Chondrocyte (in vitro differentiated cells): ENCODE data around the gene MOXD1. TPM values are rescaled to one million over a fixed set of nuclear protein-coding genes. Genes with fewer than 3 reads are reported as not detected.
A peak's percentile ranks its signal among the peaks of the same experiment; 100 is the strongest.
"Not testable (repeated sequence)": the region's sequence is repeated elsewhere in the genome, so short reads cannot be mapped to it uniquely, and the experiment has no call there.

ENCODE experiments used
- DNase-seq: peaks from one replicate; pipeline ENCODE4 v3.0.0; 2021; ENCODE audit warnings: mixed read lengths, low spot score
- H3K27ac Mint-ChIP-seq: one replicate; pipeline ENCODE4 v1.8.0; 2021; ENCODE audit warnings: mild to moderate bottlenecking, moderate library complexity, mixed read lengths; ENCODE audit not compliant: unreplicated experiment
- H3K27me3 Mint-ChIP-seq: 2 replicates; pipeline ENCODE4 v1.8.0; 2021; ENCODE audit warnings: low read depth, mixed read lengths
- H3K36me3 Mint-ChIP-seq: 2 replicates; pipeline ENCODE4 v1.8.0; 2021; ENCODE audit warnings: low read depth, mixed read lengths
- H3K4me1 Mint-ChIP-seq: 2 replicates; pipeline ENCODE4 v1.8.0; 2021; ENCODE audit warnings: low read depth, mild to moderate bottlenecking, mixed read lengths
- H3K4me3 Mint-ChIP-seq: one replicate; pipeline ENCODE4 v1.8.0; 2021; ENCODE audit warnings: mild to moderate bottlenecking, moderate library complexity, mixed read lengths; ENCODE audit not compliant: unreplicated experiment
- H3K9me3 Mint-ChIP-seq: 2 replicates; pipeline ENCODE4 v1.8.0; 2021; ENCODE audit warnings: low read depth, mixed read lengths
- total RNA-seq: library from RNA; stranded (reverse); gene quantifications from 3 replicates; pipeline ENCODE4 v1.2.1, GENCODE V29; 2021
- TF ChIP-seq, protein P1 (sequence below): fragments of 200-600 bp; sonication (generic); IDR thresholded peaks from 2 replicates; pipeline ENCODE4 v1.5.0; 2021; ENCODE audit warnings: antibody characterized with exemption, mild to moderate bottlenecking, moderate library complexity

The MOXD1 gene
- total RNA-seq, 1 donor from 2014 or later = 9.0 TPM

- H3K27me3 Mint-ChIP-seq = no peaks in the 10 kb centered on the region
- no peak for DNase-seq
- H3K4me1 Mint-ChIP-seq = peaks cover 10% of the 10 kb centered on the region
- H3K36me3 Mint-ChIP-seq = peaks cover 16% of the 10 kb centered on the region
- no peak overlapping the region for H3K27ac Mint-ChIP-seq
- TF ChIP-seq, protein P1, sequence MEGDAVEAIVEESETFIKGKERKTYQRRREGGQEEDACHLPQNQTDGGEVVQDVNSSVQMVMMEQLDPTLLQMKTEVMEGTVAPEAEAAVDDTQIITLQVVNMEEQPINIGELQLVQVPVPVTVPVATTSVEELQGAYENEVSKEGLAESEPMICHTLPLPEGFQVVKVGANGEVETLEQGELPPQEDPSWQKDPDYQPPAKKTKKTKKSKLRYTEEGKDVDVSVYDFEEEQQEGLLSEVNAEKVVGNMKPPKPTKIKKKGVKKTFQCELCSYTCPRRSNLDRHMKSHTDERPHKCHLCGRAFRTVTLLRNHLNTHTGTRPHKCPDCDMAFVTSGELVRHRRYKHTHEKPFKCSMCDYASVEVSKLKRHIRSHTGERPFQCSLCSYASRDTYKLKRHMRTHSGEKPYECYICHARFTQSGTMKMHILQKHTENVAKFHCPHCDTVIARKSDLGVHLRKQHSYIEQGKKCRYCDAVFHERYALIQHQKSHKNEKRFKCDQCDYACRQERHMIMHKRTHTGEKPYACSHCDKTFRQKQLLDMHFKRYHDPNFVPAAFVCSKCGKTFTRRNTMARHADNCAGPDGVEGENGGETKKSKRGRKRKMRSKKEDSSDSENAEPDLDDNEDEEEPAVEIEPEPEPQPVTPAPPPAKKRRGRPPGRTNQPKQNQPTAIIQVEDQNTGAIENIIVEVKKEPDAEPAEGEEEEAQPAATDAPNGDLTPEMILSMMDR = no peak
- H3K9me3 Mint-ChIP-seq = peaks cover 34% of the 10 kb centered on the region
- no peak overlapping the region for H3K4me3 Mint-ChIP-seq
Observed at GRCh38 chr6:132314432-132314831, 86.8 kb downstream of the MOXD1 start.

- H3K27me3 Mint-ChIP-seq = no peaks in the 10 kb centered on the region
- H3K4me3 Mint-ChIP-seq = no peak overlapping the region
- no peak overlapping the region for H3K27ac Mint-ChIP-seq
- peaks cover 10% of the 10 kb centered on the region for H3K4me1 Mint-ChIP-seq
- peaks cover 17% of the 10 kb centered on the region for H3K36me3 Mint-ChIP-seq
- no peak for DNase-seq
- TF ChIP-seq, protein P1 = no peak
- peaks cover 49% of the 10 kb centered on the region for H3K9me3 Mint-ChIP-seq
Observed at GRCh38 chr6:132310921-132311320, 90.4 kb downstream of the MOXD1 start.

GRCh38 chr6:132310151-132310550 is 91.1 kb downstream of the MOXD1 start:
- H3K9me3 Mint-ChIP-seq = peaks cover 48% of the 10 kb centered on the region
- not testable (repeated sequence) for H3K4me1 Mint-ChIP-seq, H3K4me3 Mint-ChIP-seq, H3K27me3 Mint-ChIP-seq, DNase-seq, H3K27ac Mint-ChIP-seq
- peaks cover 17% of the 10 kb centered on the region for H3K36me3 Mint-ChIP-seq

DNA sequence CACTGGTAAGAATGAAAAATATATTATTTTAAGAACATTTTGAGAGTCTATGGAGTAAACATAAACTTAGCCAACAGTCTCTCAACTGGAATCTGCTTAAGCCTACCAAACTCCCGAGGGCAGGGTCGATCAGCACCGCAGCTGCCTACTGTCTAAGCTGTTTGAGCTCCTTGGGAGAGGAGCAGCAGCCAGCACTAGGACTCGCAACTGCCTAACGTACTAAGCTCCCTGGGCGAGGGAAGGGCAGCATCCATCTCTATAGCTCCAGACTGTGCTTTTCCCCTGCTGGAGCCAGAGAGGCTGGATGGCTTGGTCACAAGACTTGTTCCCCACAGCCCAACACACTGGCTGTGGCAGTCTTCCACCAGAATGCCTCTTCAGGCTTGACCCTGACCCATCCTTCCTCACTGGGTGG is 96.4 kb downstream of the MOXD1 start:
- Mint-ChIP-seq H3K27me3 (no peaks in the 10 kb centered on the region), H3K27ac (no peak overlapping the region), H3K4me1 (no peaks in the 10 kb centered on the region), H3K36me3 (peaks cover 10% of the 10 kb centered on the region), H3K9me3 (peaks cover 40% of the 10 kb centered on the region), H3K4me3 (no peak overlapping the region)
- TF ChIP-seq, protein P1 = no peak
- DNase-seq = peak; percentile 54

- TF ChIP-seq, protein P1 = peak; percentile 98
- Mint-ChIP-seq H3K36me3 (no peaks in the 10 kb centered on the region), H3K9me3 (peaks cover 4% of the 10 kb centered on the region), H3K27ac (no peak overlapping the region), H3K27me3 (no peaks in the 10 kb centered on the region), H3K4me1 (no peaks in the 10 kb centered on the region), H3K4me3 (no peak overlapping the region)
- no peak for DNase-seq
Observed at GRCh38 chr6:132300323-132300949, 100.8 kb downstream of the MOXD1 start.

DNA sequence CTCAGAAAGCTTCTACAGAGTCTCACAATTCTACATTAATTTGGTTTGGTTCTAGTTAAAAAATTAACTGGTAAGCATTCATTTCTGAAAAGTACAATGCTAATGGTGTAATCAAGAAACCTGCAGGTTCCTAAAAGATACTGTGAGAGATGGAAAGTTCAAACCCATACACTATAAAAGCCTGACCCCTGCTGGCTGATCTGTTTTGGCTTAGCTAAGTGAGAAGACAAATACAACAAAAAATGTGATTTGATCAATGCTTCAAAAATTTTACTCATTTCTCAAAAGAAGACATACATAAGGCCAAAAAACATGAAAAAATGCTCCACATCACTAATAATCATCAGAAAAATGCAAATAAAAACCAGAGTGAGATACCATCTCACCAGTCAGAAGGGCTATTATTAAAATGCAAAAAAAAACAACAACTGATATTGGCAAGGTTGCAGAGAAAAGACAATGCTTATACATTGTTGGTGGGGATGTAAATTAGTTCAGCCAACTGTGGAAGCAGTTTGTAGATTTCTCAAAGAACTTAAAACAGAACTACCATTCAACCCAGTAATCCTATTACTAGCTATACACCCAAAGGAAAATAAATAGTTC is 102.8 kb downstream of the MOXD1 start:
- TF ChIP-seq, protein P1 = peak; percentile 88
- Mint-ChIP-seq H3K4me1 (no peaks in the 10 kb centered on the region), H3K27me3 (no peaks in the 10 kb centered on the region), H3K36me3 (no peaks in the 10 kb centered on the region), H3K9me3 (peaks cover 4% of the 10 kb centered on the region), H3K27ac (no peak overlapping the region), H3K4me3 (no peak overlapping the region)
- no peak for DNase-seq
